ENCODE data around the gene GPR84.

Gene GPR84

DNA sequence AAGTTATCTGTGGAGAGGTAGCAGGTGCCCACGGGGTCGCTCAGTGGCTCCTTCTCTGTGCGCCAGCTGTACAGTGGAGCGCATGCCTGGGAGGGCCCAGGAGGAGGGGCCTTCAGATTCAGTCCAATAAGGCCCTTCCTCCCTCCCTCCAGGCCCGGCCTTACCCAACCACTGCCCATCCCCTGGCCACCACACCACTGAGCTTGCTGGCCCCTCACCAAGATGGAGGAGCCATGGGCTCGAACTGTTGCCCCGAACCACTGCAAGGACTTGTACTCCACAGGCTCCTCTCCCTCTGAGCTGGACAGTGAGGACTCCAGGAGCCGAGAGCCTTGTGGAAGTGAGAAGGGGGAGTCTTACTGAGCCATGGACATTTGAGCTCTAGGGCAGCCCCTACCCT, 45.0 kb upstream of the GPR84 start:
- Histone ChIP-seq H3K9ac (ENCODE audit: low read length) (no peak overlapping the region), H2BK5ac (ENCODE audit: low read length) (no peak overlapping the region), H4K8ac (ENCODE audit: low read depth, low read length) (no peak overlapping the region), H3K18ac (ENCODE audit: low read length) (no peak overlapping the region), H3K4me1 (ENCODE audit: control insufficient read depth, low read depth, low read length) (peaks cover 16% of the 10 kb centered on the region), H3K23ac (ENCODE audit: low read length) (peak overlapping the region; percentile 94), H3K79me1 (ENCODE audit: low read length) (peaks cover 37% of the 10 kb centered on the region), H3K27ac (ENCODE audit: low read depth, low read length) (no peak overlapping the region), H3K79me2 (ENCODE audit: control insufficient read depth, insufficient read depth, low read length) (peaks cover 30% of the 10 kb centered on the region), H4K5ac (ENCODE audit: low read length) (no peak overlapping the region), H2AK5ac (ENCODE audit: low read length) (no peak overlapping the region), H3K4me3 (ENCODE audit: low read length) (no peak overlapping the region), H3K4me2 (ENCODE audit: low read length) (no peak overlapping the region), H3K27me3 (ENCODE audit: insufficient read depth, low read length, poor library complexity) (no peaks in the 10 kb centered on the region), H3K4ac (ENCODE audit: low read depth, low read length) (no peak overlapping the region), H3K56ac (ENCODE audit: low read length) (no peak overlapping the region), H3K36me3 (ENCODE audit: control insufficient read depth, insufficient read depth, low read length) (peaks cover 29% of the 10 kb centered on the region), H2BK15ac (replicated peaks; ENCODE audit: low read depth) (no peak overlapping the region), H2BK120ac (ENCODE audit: low read depth, low read length) (no peak overlapping the region)
- DNase-seq: no peak
- no CpG with 5 or more reads among the region's 8 CpGs for WGBS (ENCODE audit: extremely low coverage, insufficient coverage, low lambda C conversion rate)

DNA sequence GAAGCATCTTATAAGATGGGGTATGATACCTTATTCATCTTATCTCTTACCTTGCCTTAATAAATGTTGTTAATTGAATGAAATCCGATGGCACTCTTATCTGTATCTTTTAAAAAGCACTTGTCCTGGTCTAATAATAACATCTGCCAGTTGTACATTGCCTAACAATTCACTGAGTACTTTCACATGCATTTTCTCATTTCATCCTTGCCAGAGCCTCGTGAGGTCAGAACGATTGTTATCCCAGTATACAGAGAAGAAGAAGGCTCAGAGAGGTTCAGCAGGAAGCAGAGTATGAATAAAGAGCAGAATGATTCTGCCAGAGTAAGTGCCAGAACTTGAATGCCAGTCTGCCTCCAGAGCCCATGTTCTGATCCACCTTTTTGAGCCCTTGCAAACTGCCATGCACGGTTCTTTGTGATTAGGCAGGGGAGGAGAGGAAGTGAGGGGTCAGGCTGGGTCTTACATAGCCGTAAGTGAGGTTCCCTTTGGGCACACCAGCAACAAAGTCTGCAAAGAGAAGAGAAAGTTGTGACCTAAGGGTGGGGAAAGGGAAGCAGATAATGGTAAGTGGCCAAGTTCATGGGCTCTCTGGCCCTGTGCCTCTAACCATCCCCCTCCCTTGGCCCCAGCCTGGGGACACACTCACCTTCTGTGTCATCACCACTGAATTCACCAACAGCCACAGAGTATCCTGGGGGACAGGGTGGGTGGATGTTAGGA, 43.1 kb upstream of the GPR84 start:
- no peak overlapping the region for H2BK15ac ChIP-seq (replicated peaks; ENCODE audit: low read depth)
- no peak overlapping the region for H3K4me3 ChIP-seq (ENCODE audit: low read length)
- H3K79me2 ChIP-seq (ENCODE audit: control insufficient read depth, insufficient read depth, low read length): peaks cover 11% of the 10 kb centered on the region
- H3K36me3 ChIP-seq (ENCODE audit: control insufficient read depth, insufficient read depth, low read length): peaks cover 46% of the 10 kb centered on the region
- no CpG with 5 or more reads among the region's 5 CpGs for WGBS (ENCODE audit: extremely low coverage, insufficient coverage, low lambda C conversion rate)
- H3K9ac ChIP-seq (ENCODE audit: low read length): no peak overlapping the region
- no peak overlapping the region for H4K5ac ChIP-seq (ENCODE audit: low read length)
- no peak overlapping the region for H3K27ac ChIP-seq (ENCODE audit: low read depth, low read length)
- no peak overlapping the region for H2BK120ac ChIP-seq (ENCODE audit: low read depth, low read length)
- H4K8ac ChIP-seq (ENCODE audit: low read depth, low read length): no peak overlapping the region
- H2AK5ac ChIP-seq (ENCODE audit: low read length): no peak overlapping the region
- H3K4me1 ChIP-seq (ENCODE audit: control insufficient read depth, low read depth, low read length): peaks cover 3% of the 10 kb centered on the region
- no peak overlapping the region for H3K4me2 ChIP-seq (ENCODE audit: low read length)
- peaks cover 28% of the 10 kb centered on the region for H3K79me1 ChIP-seq (ENCODE audit: low read length)
- no peak overlapping the region for H3K4ac ChIP-seq (ENCODE audit: low read depth, low read length)
- no peak overlapping the region for H3K23ac ChIP-seq (ENCODE audit: low read length)
- H3K18ac ChIP-seq (ENCODE audit: low read length): no peak overlapping the region
- H2BK5ac ChIP-seq (ENCODE audit: low read length): no peak overlapping the region
- no peak overlapping the region for H3K56ac ChIP-seq (ENCODE audit: low read length)
- no peaks in the 10 kb centered on the region for H3K27me3 ChIP-seq (ENCODE audit: insufficient read depth, low read length, poor library complexity)
- DNase-seq: no peak

- WGBS (ENCODE audit: extremely low coverage, insufficient coverage, low lambda C conversion rate): no CpG with 5 or more reads among the region's 7 CpGs
- H2BK15ac ChIP-seq (replicated peaks; ENCODE audit: low read depth): no peak overlapping the region
- no peak overlapping the region for H3K9ac ChIP-seq (ENCODE audit: low read length)
- no peak overlapping the region for H2BK120ac ChIP-seq (ENCODE audit: low read depth, low read length)
- H4K5ac ChIP-seq (ENCODE audit: low read length): no peak overlapping the region
- no peak overlapping the region for H4K8ac ChIP-seq (ENCODE audit: low read depth, low read length)
- peaks cover 16% of the 10 kb centered on the region for H3K79me1 ChIP-seq (ENCODE audit: low read length)
- no peak overlapping the region for H2AK5ac ChIP-seq (ENCODE audit: low read length)
- no peak overlapping the region for H3K4me3 ChIP-seq (ENCODE audit: low read length)
- DNase-seq: no peak
- no peak overlapping the region for H3K4ac ChIP-seq (ENCODE audit: low read depth, low read length)
- peaks cover 3% of the 10 kb centered on the region for H3K79me2 ChIP-seq (ENCODE audit: control insufficient read depth, insufficient read depth, low read length)
- no peak overlapping the region for H3K18ac ChIP-seq (ENCODE audit: low read length)
- peaks cover 54% of the 10 kb centered on the region for H3K36me3 ChIP-seq (ENCODE audit: control insufficient read depth, insufficient read depth, low read length)
- H2BK5ac ChIP-seq (ENCODE audit: low read length): no peak overlapping the region
- peaks cover 2% of the 10 kb centered on the region for H3K4me1 ChIP-seq (ENCODE audit: control insufficient read depth, low read depth, low read length)
- no peaks in the 10 kb centered on the region for H3K27me3 ChIP-seq (ENCODE audit: insufficient read depth, low read length, poor library complexity)
- no peak overlapping the region for H3K23ac ChIP-seq (ENCODE audit: low read length)
- H3K4me2 ChIP-seq (ENCODE audit: low read length): no peak overlapping the region
- H3K27ac ChIP-seq (ENCODE audit: low read depth, low read length): no peak overlapping the region
- no peak overlapping the region for H3K56ac ChIP-seq (ENCODE audit: low read length)
Measured at GRCh38 chr12:54405573-54405972, 41.3 kb upstream of the GPR84 start.

DNA sequence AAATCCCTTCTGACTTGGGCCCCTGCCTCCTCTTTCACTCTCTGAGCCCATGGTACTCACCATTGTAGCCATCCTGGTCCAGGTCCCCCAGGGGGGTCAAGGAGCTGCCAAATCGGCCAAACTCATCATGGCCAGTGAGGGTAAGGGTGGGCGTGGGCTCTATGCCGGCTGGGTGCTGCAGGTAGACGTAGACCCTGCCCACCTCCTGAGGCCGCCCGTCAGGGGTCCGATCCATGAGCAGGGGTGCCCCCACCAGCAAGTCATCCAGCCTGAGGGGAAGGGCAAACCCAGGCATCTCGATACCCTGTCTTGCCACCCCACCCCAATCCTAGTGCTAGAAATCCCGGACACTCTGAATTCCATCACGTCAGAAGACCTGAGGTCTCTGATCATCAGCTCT, 40.8 kb upstream of the GPR84 start:
- no peak overlapping the region for H4K8ac ChIP-seq (ENCODE audit: low read depth, low read length)
- no peak overlapping the region for H3K9ac ChIP-seq (ENCODE audit: low read length)
- no peak overlapping the region for H3K4ac ChIP-seq (ENCODE audit: low read depth, low read length)
- H3K56ac ChIP-seq (ENCODE audit: low read length): no peak overlapping the region
- no CpG with 5 or more reads among the region's 10 CpGs for WGBS (ENCODE audit: extremely low coverage, insufficient coverage, low lambda C conversion rate)
- no peak overlapping the region for H2AK5ac ChIP-seq (ENCODE audit: low read length)
- H3K79me2 ChIP-seq (ENCODE audit: control insufficient read depth, insufficient read depth, low read length): peaks cover 3% of the 10 kb centered on the region
- no peak overlapping the region for H2BK5ac ChIP-seq (ENCODE audit: low read length)
- no peak overlapping the region for H3K4me2 ChIP-seq (ENCODE audit: low read length)
- H3K23ac ChIP-seq (ENCODE audit: low read length): no peak overlapping the region
- no peak overlapping the region for H2BK120ac ChIP-seq (ENCODE audit: low read depth, low read length)
- H3K4me3 ChIP-seq (ENCODE audit: low read length): no peak overlapping the region
- peaks cover 2% of the 10 kb centered on the region for H3K4me1 ChIP-seq (ENCODE audit: control insufficient read depth, low read depth, low read length)
- H3K79me1 ChIP-seq (ENCODE audit: low read length): peaks cover 15% of the 10 kb centered on the region
- H3K27me3 ChIP-seq (ENCODE audit: insufficient read depth, low read length, poor library complexity): no peaks in the 10 kb centered on the region
- DNase-seq: no peak
- H3K27ac ChIP-seq (ENCODE audit: low read depth, low read length): no peak overlapping the region
- H3K18ac ChIP-seq (ENCODE audit: low read length): no peak overlapping the region
- H2BK15ac ChIP-seq (replicated peaks; ENCODE audit: low read depth): no peak overlapping the region
- peaks cover 57% of the 10 kb centered on the region for H3K36me3 ChIP-seq (ENCODE audit: control insufficient read depth, insufficient read depth, low read length)
- no peak overlapping the region for H4K5ac ChIP-seq (ENCODE audit: low read length)

- Histone ChIP-seq H3K36me3 (ENCODE audit: control insufficient read depth, insufficient read depth, low read length) (peaks cover 56% of the 10 kb centered on the region), H3K4ac (ENCODE audit: low read depth, low read length) (no peak overlapping the region), H4K5ac (ENCODE audit: low read length) (no peak overlapping the region), H3K4me3 (ENCODE audit: low read length) (no peak overlapping the region), H3K4me1 (ENCODE audit: control insufficient read depth, low read depth, low read length) (peaks cover 2% of the 10 kb centered on the region), H2BK15ac (replicated peaks; ENCODE audit: low read depth) (no peak overlapping the region), H2BK5ac (ENCODE audit: low read length) (no peak overlapping the region), H3K27me3 (ENCODE audit: insufficient read depth, low read length, poor library complexity) (no peaks in the 10 kb centered on the region), H2BK120ac (ENCODE audit: low read depth, low read length) (no peak overlapping the region), H4K8ac (ENCODE audit: low read depth, low read length) (no peak overlapping the region), H2AK5ac (ENCODE audit: low read length) (no peak overlapping the region), H3K23ac (ENCODE audit: low read length) (no peak overlapping the region), H3K9ac (ENCODE audit: low read length) (peak overlapping the region; percentile 40), H3K79me1 (ENCODE audit: low read length) (peaks cover 10% of the 10 kb centered on the region), H3K56ac (ENCODE audit: low read length) (peak overlapping the region; percentile 51), H3K4me2 (ENCODE audit: low read length) (no peak overlapping the region), H3K27ac (ENCODE audit: low read depth, low read length) (no peak overlapping the region), H3K18ac (ENCODE audit: low read length) (no peak overlapping the region), H3K79me2 (ENCODE audit: control insufficient read depth, insufficient read depth, low read length) (peaks cover under 1% of the 10 kb centered on the region)
- no CpG with 5 or more reads among the region's 11 CpGs for WGBS (ENCODE audit: extremely low coverage, insufficient coverage, low lambda C conversion rate)
- peak; percentile 90 for DNase-seq
Measured at GRCh38 chr12:54404061-54405004, 40.0 kb upstream of the GPR84 start.

All from mesendoderm (in vitro differentiated cells).